HepG2 (cell line): ENCODE results near the gene KRT34. TPM values are rescaled to one million over a fixed set of nuclear protein-coding genes. Genes with fewer than 3 reads are reported as not detected.

Experiments used
- NFYB ChIP-seq: sonication (generic); formaldehyde crosslinking; IDR thresholded peaks from 2 replicates; pipeline ENCODE4 v1.4.0; 2020; ENCODE audit warnings: missing genetic modification reagents
- RAD21 ChIP-seq: fragments of 450-650 bp; formaldehyde crosslinking; IDR thresholded peaks from 2 replicates; pipeline ENCODE4 v1.5.0; 2020; ENCODE audit warnings: mild to moderate bottlenecking
- XRCC5 ChIP-seq: fragments of 200-400 bp; formaldehyde crosslinking; optimal IDR thresholded peaks from 2 replicates; pipeline ENCODE3; 2017; ENCODE audit warnings: mild to moderate bottlenecking, low read length
- ZFAT ChIP-seq: sonication (generic); formaldehyde crosslinking; conservative IDR thresholded peaks from 2 replicates; pipeline ENCODE4 v1.8.1; 2023; ENCODE audit warnings: missing genetic modification reagents, inconsistent platforms
- ZNF24 ChIP-seq: fragments of 450-650 bp; IDR thresholded peaks from 2 replicates; pipeline ENCODE4 v1.6.1; 2017; ENCODE audit warnings: antibody characterized with exemption, mild to moderate bottlenecking
- ZNF644 ChIP-seq: IDR thresholded peaks from 2 replicates; pipeline ENCODE4 v1.6.1; 2016; ENCODE audit warnings: low read depth
- polyA plus RNA-seq, 8 experiments: library from polyadenylated mRNA; depleted of rRNA in 3 of 8; stranded (reverse) in 7 of 8; unstranded in 1 of 8; fragments of >200 nt; fragmentation: Illumina TruSeq in 4 of 8; extraction: Trizol in 4 of 8; gene quantifications; 2 replicates each; pipeline versions ENCODE4 v1.2.1 to v1.2.3, GENCODE V29; 2011 to 2016; ENCODE audit warnings: low read depth in 4 of 8, missing spikeins in 1 of 8, mixed read lengths in 1 of 8; ENCODE audit not compliant: insufficient read depth in 1 of 8
- total RNA-seq, 5 experiments: library from RNA; depleted of rRNA; stranded (reverse); fragments of >200 nt; fragmentation: Illumina TruSeq; extraction: Trizol; gene quantifications; 2 replicates each; pipeline ENCODE4 v1.2.3, GENCODE V29; 2016; ENCODE audit warnings: low read depth in 1 of 5
- TF ChIP-seq, protein P1 (sequence below): sonication (generic); formaldehyde crosslinking; IDR thresholded peaks from 2 replicates; pipeline ENCODE4 v1.5.0; 2020; ENCODE audit warnings: mild to moderate bottlenecking, missing genetic modification reagents, moderate library complexity
- TF ChIP-seq, protein P2 (sequence below), 2 experiments: sonication (generic) in 1 of 2; formaldehyde crosslinking in 1 of 2; IDR thresholded peaks; 2 replicates each; pipeline versions ENCODE4 v1.4.0 to v1.6.1; 2018 to 2020; ENCODE audit warnings: missing genetic modification reagents in 2 of 2, borderline replicate concordance in 1 of 2, low read depth in 1 of 2, mild to moderate bottlenecking in 1 of 2, missing biosample characterization in 1 of 2
- TF ChIP-seq, protein P3 (sequence below): IDR thresholded peaks from 2 replicates; pipeline ENCODE4 v1.6.1; 2016; ENCODE audit warnings: low read depth, missing genetic modification reagents, missing compliant biosample characterization

Gene KRT34
- total and polyA plus RNA-seq, 2 of the 13 experiments (the other 11 are each of a cell fraction or from before 2014, with no cell fraction given) = not detected

DNA sequence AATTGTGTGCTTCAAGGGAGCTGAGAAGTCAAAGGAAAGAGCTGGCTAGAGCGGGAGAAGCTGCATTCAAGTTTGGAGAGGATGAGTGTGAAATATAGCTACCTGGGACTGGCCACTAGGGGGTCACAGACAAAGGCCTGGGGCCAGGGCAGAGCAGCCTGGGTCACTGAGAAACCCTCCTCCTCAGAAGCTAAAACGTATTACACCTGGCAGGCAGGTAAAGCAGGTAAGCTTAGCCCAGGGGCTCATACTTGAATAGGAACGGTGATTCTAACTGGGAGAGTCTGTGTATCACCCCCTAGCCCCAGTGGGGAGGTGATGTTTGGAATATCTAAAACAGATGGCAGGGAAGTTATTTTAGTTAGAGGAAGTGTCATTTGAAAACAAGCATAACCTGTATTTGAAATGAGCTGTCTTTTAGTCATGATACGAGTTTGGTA lies 35.5 kb upstream of the KRT34 start (continued):
- TF ChIP-seq, protein P1, sequence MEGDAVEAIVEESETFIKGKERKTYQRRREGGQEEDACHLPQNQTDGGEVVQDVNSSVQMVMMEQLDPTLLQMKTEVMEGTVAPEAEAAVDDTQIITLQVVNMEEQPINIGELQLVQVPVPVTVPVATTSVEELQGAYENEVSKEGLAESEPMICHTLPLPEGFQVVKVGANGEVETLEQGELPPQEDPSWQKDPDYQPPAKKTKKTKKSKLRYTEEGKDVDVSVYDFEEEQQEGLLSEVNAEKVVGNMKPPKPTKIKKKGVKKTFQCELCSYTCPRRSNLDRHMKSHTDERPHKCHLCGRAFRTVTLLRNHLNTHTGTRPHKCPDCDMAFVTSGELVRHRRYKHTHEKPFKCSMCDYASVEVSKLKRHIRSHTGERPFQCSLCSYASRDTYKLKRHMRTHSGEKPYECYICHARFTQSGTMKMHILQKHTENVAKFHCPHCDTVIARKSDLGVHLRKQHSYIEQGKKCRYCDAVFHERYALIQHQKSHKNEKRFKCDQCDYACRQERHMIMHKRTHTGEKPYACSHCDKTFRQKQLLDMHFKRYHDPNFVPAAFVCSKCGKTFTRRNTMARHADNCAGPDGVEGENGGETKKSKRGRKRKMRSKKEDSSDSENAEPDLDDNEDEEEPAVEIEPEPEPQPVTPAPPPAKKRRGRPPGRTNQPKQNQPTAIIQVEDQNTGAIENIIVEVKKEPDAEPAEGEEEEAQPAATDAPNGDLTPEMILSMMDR (CRISPR knock-in tag) = peak; percentile 58
- TF ChIP-seq XRCC5 (peak; percentile 67), ZNF24 (no peak), RAD21 (CRISPR knock-in tag) (peak; percentile 21; the same call in 1 of the 2 replicates), ZNF644 (CRISPR knock-in tag) (no peak), ZFAT (CRISPR knock-in tag) (no peak), NFYB (CRISPR knock-in tag) (no peak)
- TF ChIP-seq, protein P2, sequence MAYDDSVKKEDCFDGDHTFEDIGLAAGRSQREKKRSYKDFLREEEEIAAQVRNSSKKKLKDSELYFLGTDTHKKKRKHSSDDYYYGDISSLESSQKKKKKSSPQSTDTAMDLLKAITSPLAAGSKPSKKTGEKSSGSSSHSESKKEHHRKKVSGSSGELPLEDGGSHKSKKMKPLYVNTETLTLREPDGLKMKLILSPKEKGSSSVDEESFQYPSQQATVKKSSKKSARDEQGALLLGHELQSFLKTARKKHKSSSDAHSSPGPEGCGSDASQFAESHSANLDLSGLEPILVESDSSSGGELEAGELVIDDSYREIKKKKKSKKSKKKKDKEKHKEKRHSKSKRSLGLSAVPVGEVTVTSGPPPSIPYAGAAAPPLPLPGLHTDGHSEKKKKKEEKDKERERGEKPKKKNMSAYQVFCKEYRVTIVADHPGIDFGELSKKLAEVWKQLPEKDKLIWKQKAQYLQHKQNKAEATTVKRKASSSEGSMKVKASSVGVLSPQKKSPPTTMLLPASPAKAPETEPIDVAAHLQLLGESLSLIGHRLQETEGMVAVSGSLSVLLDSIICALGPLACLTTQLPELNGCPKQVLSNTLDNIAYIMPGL (CRISPR knock-in tag; IDR thresholded peaks at IDR 0.05; ENCODE audit: borderline replicate concordance in 1 of 2, low read depth in 1 of 2) = 0 out of 4 replicates have a peak, but pooled peaks of 1 of the 2 experiments have one; percentile 14
- TF ChIP-seq, protein P3, sequence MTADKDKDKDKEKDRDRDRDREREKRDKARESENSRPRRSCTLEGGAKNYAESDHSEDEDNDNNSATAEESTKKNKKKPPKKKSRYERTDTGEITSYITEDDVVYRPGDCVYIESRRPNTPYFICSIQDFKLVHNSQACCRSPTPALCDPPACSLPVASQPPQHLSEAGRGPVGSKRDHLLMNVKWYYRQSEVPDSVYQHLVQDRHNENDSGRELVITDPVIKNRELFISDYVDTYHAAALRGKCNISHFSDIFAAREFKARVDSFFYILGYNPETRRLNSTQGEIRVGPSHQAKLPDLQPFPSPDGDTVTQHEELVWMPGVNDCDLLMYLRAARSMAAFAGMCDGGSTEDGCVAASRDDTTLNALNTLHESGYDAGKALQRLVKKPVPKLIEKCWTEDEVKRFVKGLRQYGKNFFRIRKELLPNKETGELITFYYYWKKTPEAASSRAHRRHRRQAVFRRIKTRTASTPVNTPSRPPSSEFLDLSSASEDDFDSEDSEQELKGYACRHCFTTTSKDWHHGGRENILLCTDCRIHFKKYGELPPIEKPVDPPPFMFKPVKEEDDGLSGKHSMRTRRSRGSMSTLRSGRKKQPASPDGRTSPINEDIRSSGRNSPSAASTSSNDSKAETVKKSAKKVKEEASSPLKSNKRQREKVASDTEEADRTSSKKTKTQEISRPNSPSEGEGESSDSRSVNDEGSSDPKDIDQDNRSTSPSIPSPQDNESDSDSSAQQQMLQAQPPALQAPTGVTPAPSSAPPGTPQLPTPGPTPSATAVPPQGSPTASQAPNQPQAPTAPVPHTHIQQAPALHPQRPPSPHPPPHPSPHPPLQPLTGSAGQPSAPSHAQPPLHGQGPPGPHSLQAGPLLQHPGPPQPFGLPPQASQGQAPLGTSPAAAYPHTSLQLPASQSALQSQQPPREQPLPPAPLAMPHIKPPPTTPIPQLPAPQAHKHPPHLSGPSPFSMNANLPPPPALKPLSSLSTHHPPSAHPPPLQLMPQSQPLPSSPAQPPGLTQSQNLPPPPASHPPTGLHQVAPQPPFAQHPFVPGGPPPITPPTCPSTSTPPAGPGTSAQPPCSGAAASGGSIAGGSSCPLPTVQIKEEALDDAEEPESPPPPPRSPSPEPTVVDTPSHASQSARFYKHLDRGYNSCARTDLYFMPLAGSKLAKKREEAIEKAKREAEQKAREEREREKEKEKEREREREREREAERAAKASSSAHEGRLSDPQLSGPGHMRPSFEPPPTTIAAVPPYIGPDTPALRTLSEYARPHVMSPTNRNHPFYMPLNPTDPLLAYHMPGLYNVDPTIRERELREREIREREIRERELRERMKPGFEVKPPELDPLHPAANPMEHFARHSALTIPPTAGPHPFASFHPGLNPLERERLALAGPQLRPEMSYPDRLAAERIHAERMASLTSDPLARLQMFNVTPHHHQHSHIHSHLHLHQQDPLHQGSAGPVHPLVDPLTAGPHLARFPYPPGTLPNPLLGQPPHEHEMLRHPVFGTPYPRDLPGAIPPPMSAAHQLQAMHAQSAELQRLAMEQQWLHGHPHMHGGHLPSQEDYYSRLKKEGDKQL (CRISPR knock-in tag) = no peak
